Brain microvascular endothelial cell (primary cell): ENCODE results near the gene GLYATL3.

Experiments used
- DNase-seq: peaks from one replicate; pipeline ENCODE4 v3.0.0-alpha.2; 2020
- H3K27ac ChIP-seq: fragments of 250-450 bp; sonication (Bioruptor Pico); 2 replicates; pipeline ENCODE4 v1.5.1; 2020; ENCODE audit warnings: mild to moderate bottlenecking, moderate library complexity
- H3K27me3 ChIP-seq: fragments of 250-450 bp; sonication (Bioruptor Pico); replicated peaks from 2 replicates; pipeline ENCODE4 v1.5.1; 2020; ENCODE audit warnings: mild to moderate bottlenecking
- H3K36me3 ChIP-seq: fragments of 250-450 bp; sonication (Bioruptor Pico); replicated peaks from 2 replicates; pipeline ENCODE4 v1.5.1; 2020; ENCODE audit warnings: mild to moderate bottlenecking
- H3K4me3 ChIP-seq: 2 replicates; pipeline ENCODE4 v1.5.1; 2011; ENCODE audit warnings: low read depth, mild to moderate bottlenecking, control low read depth, low read length, moderate library complexity
- in situ Hi-C: cut with HindIII; loops from 2 replicates; pipeline ENCODE4 v1.10.0; 2017; ENCODE audit warnings: low sequenced_read_pairs, low pct_ligation_motif_present
- TF ChIP-seq, protein P1 (sequence below): IDR thresholded peaks from 2 replicates; pipeline ENCODE4 v1.5.1; 2011; ENCODE audit warnings: low read depth, mild to moderate bottlenecking, moderate library complexity, low read length, control low read depth, inconsistent platforms; ENCODE audit errors: missing control alignments

GLYATL3 gene

GRCh38 chr6:49550492-49551077 lies 50.9 kb downstream of the GLYATL3 start, which contains the start of gene C6orf141:
Gene C6orf141 (plus strand): TSS chr6:49550668. CDS start chr6:49550793, 125 bp downstream.
- TF ChIP-seq, protein P1, sequence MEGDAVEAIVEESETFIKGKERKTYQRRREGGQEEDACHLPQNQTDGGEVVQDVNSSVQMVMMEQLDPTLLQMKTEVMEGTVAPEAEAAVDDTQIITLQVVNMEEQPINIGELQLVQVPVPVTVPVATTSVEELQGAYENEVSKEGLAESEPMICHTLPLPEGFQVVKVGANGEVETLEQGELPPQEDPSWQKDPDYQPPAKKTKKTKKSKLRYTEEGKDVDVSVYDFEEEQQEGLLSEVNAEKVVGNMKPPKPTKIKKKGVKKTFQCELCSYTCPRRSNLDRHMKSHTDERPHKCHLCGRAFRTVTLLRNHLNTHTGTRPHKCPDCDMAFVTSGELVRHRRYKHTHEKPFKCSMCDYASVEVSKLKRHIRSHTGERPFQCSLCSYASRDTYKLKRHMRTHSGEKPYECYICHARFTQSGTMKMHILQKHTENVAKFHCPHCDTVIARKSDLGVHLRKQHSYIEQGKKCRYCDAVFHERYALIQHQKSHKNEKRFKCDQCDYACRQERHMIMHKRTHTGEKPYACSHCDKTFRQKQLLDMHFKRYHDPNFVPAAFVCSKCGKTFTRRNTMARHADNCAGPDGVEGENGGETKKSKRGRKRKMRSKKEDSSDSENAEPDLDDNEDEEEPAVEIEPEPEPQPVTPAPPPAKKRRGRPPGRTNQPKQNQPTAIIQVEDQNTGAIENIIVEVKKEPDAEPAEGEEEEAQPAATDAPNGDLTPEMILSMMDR: no peak
- Histone ChIP-seq H3K27ac (no peak within 1 kb of the TSS), H3K4me3 (peak within 1 kb of the TSS; percentile 51), H3K36me3 (no peaks in the 10 kb centered on the region), H3K27me3 (peaks cover 16% of the 10 kb centered on the region)
- no peak for DNase-seq
- in situ Hi-C loops: no loop called here

DNA sequence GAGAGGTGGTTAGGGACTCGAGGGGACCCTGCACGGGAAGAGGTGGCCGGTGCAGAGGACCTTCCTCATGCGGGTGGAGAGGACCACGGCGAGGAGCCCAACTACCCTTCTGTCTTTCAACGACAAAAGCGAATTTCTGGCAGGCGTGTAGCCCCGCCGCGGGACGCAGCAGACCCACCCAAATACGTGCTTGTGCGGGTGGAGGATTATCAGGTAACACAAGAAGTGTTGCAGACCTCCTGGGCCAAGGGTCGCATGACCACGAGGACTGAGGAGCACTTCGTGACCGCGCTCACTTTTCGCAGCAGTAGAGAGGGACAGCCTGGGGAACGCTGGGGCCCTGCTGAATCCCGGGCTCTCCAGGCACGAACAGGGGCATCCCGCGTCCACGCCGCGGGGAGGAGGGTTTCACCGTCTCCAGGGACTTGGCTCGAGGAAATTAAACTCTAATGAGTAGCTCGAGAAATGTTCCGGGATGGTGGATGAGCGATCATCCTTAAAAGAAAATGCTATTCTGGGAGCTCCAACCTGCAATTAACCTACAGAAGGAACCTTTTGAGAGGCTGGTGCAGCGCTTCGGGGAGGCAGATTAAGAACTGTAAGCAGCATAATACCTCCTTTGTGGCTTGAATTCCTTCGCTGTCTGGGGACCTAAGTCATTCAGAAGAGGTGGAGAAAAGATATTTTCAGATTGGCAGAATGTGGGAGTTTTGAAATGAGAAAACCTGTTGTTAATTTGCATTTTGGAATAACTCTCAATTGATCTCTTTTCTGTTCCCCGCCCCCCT lies 51.5 kb downstream of the GLYATL3 start:
- in situ Hi-C loops: no loop called here
- Histone ChIP-seq H3K27ac (no peak overlapping the region), H3K27me3 (peaks cover 16% of the 10 kb centered on the region), H3K36me3 (no peaks in the 10 kb centered on the region), H3K4me3 (peak overlapping the region; percentile 51)
- TF ChIP-seq, protein P1: no peak
- DNase-seq: no peak

GRCh38 chr6:49551866-49552129 lies 52.1 kb downstream of the GLYATL3 start:
- Histone ChIP-seq H3K27ac (no peak overlapping the region), H3K27me3 (peaks cover 16% of the 10 kb centered on the region), H3K4me3 (no peak overlapping the region), H3K36me3 (no peaks in the 10 kb centered on the region)
- in situ Hi-C loops: no loop called here
- TF ChIP-seq, protein P1: no peak
- DNase-seq: no peak

DNA sequence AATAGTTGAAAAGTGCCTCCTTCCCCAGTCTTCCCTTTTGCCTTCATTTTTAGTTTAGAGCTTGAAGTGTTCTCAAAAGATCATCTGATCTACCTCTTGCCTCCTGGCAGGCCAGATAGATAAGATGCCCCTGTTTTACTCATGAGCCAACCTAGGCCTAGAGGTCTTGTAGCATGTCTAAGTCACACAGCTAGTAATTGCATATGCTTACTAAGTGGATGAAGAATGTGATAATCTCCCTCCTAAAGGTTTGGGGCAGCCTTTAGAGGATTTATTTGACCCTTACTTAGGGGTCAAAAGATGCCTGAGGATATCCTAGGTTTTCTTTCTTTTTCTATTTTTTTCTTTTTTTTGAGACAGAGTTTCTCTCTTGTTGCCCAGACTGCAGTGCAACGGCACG lies 52.9 kb downstream of the GLYATL3 start:
- Histone ChIP-seq H3K36me3 (no peaks in the 10 kb centered on the region), H3K4me3 (no peak overlapping the region), H3K27me3 (peaks cover 16% of the 10 kb centered on the region), H3K27ac (no peak overlapping the region)
- DNase-seq: no peak
- in situ Hi-C loops: no loop called here
- TF ChIP-seq, protein P1: no peak

DNA sequence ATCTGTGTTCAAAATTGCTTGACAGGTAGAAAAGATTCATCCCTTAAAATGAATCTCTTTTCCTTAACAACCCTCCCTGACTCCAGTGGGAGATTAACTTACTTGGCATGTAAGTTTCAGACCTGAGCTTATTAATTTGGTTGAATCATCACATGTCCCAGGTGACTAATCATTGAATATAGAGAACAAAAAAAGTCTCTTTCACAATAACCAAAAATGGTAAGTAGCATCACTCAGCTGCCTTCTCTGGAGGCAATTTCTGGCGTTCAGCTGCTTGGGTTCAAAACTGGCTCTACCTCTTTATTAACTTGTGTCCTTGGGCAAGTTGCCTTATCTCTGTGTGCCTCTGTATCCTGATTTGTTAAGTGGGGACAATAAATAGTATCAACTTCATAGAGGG lies 53.7 kb downstream of the GLYATL3 start:
- Histone ChIP-seq H3K36me3 (no peaks in the 10 kb centered on the region), H3K27ac (no peak overlapping the region), H3K27me3 (peaks cover 16% of the 10 kb centered on the region), H3K4me3 (no peak overlapping the region)
- TF ChIP-seq, protein P1: no peak
- no peak for DNase-seq
- in situ Hi-C loops: no loop called here

GRCh38 chr6:49555951-49556350 lies 56.2 kb downstream of the GLYATL3 start:
- H3K36me3 ChIP-seq: no peaks in the 10 kb centered on the region
- TF ChIP-seq, protein P1: no peak
- peaks cover 6% of the 10 kb centered on the region for H3K27me3 ChIP-seq
- no peak for DNase-seq
- no peak overlapping the region for H3K4me3 ChIP-seq
- no peak overlapping the region for H3K27ac ChIP-seq
- in situ Hi-C loops: no loop called here
